Measurements from ENCODE around the gene DEFB118.
"Not testable (repeated sequence)": the region's sequence is repeated elsewhere in the genome, so short reads cannot be mapped to it uniquely, and the experiment has no call there.

Gene DEFB118, protein sequence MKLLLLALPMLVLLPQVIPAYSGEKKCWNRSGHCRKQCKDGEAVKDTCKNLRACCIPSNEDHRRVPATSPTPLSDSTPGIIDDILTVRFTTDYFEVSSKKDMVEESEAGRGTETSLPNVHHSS

DNA sequence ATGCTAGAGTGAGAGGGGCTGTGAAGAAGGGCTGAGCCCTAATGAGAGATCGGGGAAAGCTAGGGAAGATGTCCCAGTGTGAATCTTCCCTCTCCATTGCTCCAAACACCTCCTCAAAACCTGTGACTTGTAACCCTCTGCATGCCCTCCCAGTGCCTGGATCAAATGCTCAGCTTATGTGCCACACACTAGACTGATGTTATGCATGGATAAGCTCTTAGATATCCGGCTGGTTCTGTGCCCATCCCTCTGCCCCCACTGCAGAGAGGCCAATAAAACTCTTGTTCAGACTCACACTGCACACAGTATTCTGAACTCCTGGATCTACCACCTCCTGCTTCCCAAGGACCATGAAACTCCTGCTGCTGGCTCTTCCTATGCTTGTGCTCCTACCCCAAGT, at the start of gene DEFB118:
Gene DEFB118, plus strand, starts transcription at position 301 of the 400 bp plus-strand sequence. Its CDS starts 50 bp downstream, at position 351.
- no peak for FAIRE-seq

DNA sequence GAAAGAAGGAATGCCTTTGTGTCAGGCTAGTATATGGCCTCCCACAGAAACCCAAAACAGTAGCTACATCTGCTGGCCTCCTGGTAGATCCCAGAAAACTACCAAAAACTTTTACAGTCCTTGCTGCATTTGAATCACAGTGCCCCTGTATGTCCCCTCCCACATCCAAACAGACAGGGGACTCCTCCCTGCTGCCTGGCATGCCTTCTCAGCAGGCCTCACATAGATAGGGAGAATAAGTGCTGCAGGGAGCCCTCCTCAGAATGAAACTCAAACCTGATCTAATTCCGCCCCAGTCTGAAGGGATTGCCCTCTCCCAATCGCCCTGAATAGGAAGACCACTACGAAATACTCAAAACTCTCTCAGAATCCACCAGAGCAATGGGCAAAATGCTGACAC, 45.9 kb upstream of the DEFB118 start:
- no peak for FAIRE-seq

DNA sequence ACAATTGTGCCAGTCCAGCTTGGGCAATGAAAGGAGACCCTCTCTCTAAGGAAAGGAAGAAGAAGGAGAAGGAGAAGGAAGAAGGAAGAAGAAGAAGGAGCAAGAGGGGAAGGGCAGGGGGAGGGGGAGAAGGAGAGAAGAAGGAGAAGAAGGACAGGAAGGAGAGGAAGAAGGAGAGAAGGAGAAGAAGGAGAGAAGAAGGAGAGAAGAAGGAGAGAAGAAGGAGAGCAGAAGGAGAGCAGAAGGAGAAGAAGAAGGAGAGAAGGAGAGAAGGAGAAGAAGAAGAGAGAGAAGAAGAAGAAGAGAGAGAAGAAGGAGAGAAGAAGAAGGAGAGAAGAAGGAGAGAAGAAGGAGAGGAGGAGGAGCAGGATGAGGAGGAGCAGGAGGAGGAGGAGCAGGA, 37.5 kb upstream of the DEFB118 start:
- FAIRE-seq = no peak

DNA sequence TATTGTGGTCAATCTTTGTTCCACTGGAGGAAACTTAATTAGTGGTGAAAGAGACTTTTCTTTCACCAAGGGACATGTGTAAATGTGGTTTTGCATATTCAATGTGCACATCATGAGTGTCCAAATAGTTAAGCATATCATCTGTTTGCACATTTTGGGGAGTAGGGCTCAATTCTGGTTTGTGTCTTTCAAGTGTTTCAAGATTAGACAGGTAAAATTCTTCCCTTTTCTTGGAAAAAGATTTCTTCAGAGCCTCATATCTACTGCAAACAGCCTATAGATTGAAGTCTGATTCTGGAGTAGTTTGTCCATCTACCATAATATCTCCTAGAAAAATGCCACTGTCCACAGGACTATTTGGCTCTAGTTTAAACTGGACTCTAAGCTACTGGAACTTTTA, 26.9 kb upstream of the DEFB118 start:
- no peak for FAIRE-seq

DNA sequence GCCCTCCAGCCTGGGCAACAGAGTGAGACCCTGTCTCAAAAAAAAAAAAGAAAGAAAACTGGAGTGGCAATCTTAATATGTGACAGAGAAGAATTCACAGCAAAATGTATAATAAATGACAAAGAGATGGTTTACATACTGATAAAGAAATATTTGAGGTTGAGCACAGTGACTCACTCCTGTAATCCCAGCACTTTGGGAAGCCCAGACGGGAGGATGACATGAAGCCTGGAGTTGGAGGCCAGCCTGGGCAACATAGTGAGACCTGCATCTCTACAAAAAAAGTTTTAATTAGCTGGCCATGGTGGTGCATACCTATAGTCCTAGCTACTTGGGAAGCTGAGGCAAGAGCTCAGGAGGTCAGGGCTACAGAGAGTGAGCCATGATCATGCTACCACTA, 12.4 kb upstream of the DEFB118 start:
- no peak for FAIRE-seq

DNA sequence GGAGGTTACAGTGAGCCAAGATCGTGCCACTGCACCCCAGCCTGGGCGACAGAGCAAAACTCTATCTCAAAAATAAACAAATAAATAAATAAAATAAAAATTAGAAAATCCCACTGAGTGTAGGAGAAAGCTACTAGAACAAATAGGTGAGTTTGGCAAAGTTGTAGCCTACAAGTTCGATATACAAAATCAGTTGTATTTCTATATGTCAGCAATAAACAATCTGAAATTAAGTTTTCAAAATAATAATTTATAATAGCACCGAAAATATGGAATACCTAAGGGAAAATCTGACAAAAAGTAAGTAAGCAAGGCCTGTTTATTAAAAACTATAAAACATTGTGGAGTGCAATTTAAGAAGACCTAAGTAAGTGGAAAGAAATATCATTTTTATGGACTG, 5.1 kb upstream of the DEFB118 start:
- no peak for FAIRE-seq

DNA sequence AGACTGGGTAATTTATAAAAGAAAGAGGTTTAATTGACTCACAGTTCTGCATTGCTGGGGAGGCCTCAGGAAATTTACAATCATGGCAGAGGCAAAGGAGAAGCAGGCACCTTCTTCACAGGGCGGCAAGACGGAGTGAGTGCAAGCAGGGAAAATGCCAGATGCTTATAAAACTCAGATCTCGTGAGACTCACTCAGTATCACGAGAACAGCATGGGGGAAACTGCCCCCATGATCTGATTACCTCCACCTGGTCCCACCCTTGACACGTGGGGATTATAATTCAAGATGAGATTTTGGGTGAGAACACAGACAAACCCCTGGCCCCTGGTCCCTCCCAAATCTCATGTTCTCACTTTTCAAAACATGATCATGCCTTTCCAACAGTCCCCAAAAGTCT, 4.1 kb upstream of the DEFB118 start:
- not testable (repeated sequence) for FAIRE-seq

DNA sequence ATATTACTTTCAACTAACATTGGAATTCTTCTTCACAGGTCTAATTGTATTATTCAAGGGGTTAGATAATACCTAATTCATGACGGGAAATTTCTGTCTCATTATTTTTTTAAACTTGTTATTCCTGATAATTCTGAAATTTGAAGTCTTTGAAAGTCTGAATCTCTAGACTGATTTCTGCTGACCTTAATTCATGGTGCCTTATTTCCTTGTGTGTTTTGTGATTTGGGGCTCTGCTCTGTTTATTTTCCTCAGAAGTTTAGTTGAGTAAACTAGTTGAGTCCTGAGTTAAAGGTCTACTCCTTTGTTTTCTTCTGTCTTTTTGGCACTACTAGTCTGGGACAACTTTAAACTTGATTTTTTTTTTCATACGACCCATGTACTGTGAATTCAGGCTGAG, 5.9 kb downstream of the DEFB118 start:
- no peak for FAIRE-seq

DNA sequence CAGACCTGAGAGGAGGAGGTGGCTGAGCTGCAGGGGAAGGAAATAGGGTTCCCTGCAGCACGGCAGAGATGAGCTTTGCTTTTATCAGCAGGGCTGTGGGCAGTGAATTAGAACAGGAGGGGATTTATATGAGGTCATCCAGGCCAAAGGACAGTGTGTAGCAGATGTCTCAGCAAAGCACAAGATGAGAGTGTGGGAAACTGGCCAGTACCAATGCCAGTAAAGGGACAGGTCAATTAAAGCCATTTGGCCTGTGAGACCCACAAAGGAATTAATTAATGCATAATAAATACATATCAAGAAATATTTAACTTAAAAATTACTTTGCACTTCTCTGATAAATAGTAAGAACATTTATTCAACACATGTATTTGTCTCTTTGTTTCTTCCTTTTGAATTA, 22.1 kb downstream of the DEFB118 start, which contains the start of gene DEFB119:
Gene DEFB119, minus strand, starts transcription at position 101 of the 400 bp plus-strand sequence. CDS start 107 bp downstream, outside the sequence.
- FAIRE-seq = no peak

DNA sequence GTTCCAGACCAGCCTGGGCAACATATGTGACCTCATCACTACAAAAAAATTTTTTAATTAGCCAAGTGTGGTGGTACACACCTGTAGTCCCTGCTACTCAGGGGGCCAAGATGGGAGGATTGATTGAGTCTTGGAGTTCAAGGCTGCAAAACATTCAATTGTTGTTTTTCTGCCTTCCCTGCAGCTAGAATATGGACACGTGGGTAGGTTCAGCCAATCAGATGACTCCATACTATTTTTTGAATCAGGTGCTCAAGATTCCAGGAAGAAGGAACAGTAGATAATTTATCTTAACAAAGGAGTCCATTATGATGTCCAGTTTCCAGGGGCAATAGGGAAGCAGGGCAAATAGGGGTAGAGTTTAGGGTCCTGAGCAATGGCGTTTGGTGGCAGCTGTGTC, 24.4 kb downstream of the DEFB118 start:
- no peak for FAIRE-seq

DNA sequence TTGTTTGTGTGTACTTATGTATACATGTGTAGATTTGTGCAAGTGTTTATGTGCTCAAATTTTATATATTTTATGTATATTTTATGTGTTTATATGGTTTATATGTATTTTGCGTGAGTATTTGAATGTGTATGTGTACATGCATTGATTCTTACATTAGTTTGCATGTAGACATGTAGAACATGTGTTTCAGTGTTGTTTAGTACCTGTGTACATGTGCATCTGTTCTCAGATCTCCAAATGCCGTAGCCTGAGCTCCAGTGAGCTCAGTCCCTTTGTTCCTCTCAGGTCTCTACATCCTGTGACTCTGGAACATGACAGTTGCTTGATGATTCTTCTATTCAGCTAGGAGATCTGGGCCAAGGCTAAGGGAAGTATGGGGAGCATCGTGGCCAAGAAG, 26.5 kb downstream of the DEFB118 start:
- FAIRE-seq = no peak

DNA sequence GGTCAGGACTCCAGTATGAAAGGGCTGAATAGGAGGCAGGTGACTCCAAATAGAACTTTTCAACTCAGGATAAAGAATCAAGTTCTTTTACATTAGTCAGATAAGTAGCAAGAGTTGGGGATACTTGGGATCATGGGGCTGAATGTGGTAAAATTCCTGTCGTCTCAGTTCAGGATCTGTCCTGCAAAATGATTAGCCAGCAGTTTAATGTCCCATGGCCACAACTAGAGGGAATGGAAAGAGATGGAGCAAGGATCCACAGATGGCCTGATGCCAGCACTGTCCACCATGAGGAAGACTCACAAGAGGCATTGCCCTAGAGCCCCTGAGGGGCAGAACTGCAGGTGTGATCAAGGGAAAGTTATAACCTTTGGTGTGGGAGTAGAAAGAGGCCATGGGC, 35.5 kb downstream of the DEFB118 start:
- FAIRE-seq = no peak

DNA sequence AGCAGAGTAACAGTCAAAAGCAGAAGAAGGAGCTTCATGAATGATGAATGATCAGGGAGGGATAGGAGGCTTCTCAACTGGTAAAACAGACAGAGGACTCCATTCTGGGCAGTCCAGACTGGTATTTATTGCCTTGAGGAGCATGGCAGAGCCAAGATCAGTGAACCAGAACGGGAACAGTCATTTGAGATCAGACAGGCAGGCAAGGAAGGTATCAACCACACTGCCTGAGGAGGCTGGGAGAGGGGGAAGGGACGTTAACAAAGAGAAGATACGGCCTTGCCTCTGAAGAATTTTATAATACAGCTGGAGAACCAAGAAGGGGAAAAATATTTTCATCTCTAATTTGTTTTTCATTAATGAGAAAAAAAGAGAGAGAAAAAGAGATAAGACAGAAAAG, 37.7 kb downstream of the DEFB118 start, which contains the start of gene DEFB121:
Gene DEFB121, minus strand, starts transcription at position 101 of the 400 bp plus-strand sequence. Its CDS starts 63 bp downstream, at position 38.
- no peak for FAIRE-seq

DNA sequence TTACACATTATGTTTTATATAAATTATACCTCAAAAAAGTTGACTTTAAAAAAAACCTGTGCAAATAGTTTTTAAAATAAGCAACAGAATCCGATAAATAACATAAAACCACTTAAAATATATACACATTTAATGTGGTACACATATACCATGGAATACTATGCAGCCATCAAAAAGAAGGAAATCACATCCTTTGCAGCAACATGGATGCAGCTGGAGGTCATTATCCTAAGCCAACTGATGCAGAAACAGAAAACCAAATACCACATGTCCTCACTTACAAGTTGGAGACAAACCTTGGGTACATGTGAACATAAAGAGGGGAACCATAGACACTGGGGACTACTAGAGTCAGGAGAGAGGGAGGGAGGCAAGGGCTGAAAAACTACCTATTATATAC, 41.6 kb downstream of the DEFB118 start:
- FAIRE-seq = no peak

DNA sequence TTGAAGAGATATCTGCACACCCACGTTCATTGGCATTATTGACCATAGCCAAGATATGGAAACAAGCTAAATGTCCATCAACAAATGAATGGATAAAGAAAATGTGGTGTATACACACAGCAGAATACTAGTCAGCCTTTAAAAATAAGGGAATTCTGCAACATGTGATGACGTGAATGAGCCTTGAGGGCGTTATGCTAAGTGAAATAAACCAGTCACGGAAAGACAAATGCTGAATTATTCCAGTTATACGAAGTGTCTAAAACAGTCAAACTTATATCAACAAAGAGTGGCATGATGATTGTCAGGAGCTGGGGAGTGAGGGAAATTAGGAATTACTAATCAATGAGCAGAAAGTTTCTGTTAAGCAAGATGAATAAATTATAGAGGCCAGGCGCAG, 46.0 kb downstream of the DEFB118 start:
- no peak for FAIRE-seq

DNA sequence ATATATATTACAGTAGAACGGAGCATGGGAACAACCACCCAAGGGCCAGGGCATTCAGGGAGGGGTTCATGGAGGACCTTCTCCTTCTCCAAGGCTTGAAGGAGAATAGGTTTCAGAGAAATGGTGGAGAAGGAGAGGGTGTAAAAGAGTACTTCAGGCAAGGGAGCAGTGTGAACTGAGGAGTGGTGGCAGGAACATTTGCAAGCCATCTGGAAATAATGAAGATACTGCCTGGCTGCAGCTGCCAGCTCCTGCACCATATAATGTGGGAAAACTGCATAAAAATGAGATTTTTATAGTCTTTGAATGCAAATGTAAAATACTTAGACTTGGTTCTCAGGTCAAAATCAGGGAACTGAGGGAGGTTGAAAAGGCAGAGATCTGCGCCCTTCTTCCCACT, 47.3 kb downstream of the DEFB118 start:
- no peak for FAIRE-seq

DNA sequence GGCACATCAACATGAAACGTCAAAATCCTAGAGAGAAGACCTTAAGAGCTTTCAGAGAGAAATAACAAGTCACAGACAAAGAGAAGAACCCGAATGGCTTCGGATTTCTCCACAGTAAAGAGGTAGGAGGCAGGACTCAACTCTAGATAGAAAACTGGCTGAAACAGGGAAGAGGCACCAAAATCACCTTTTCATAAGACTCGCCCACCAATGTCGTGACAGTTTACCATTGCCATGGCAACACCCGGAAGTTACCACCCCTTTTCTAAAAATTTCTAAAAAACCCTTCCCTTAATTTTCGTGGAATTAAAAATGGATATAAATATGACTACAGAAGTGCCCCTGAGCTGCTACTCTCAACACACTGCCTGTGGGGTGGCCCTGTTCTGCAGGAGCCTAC, 49.9 kb downstream of the DEFB118 start:
- no peak for FAIRE-seq

All from islet of Langerhans (tissue), 1 donor.